Panc1 (cell line): Measurements from ENCODE around the gene RSRC2. TPM values are rescaled to one million over a fixed set of nuclear protein-coding genes. Genes with fewer than 3 reads are reported as not detected.

Experiments
- ATAC-seq: fragments of 200-7000 bp; cut with Tn5 transposase; 2 replicates; pipeline ENCODE4 v1.9.1; 2020; ENCODE audit warnings: mild to moderate bottlenecking, moderate library complexity
- BruUV-seq: library from RNA; stranded (reverse); fragments of 400-500 nt; replicated peaks from 2 replicates; lab custom pipeline; 2021; lab: Mats Ljungman, UMichigan
- CTCF ChIA-PET: fragments of 300-600 bp; sonication (Branson Sonifier 250); formaldehyde crosslinking; loops from one replicate; lab custom pipeline; 2022; ENCODE audit warnings: antibody characterized with exemption; lab: Charles Lee
- POLR2A ChIA-PET: fragments of 300-600 bp; sonication (Branson Sonifier 250); formaldehyde crosslinking; loops from one replicate; lab custom pipeline; 2022; ENCODE audit warnings: antibody characterized with exemption; lab: Charles Lee
- DNase-seq: peaks from one replicate; pipeline ENCODE4 v3.0.0-alpha.2; 2010; ENCODE audit warnings: low read depth, low spot score
- H3K27ac ChIP-seq: 2 replicates; pipeline ENCODE4 v1.5.1; 2011; ENCODE audit warnings: mild to moderate bottlenecking, low read length, inconsistent platforms
- H3K27me3 ChIP-seq: fragments of 200-500 bp; sonication (Bioruptor generic); 2 replicates; pipeline ENCODE4 v1.6.0; 2014; ENCODE audit warnings: low read length, inconsistent platforms; ENCODE audit not compliant: control insufficient read depth, insufficient read depth
- H3K36me3 ChIP-seq: fragments of 200-500 bp; sonication (Bioruptor generic); 2 replicates; pipeline ENCODE4 v1.5.1; 2014; ENCODE audit warnings: inconsistent platforms, mild to moderate bottlenecking, low read length, moderate library complexity; ENCODE audit not compliant: control insufficient read depth, insufficient read depth
- H3K4me1 ChIP-seq: 2 replicates; pipeline ENCODE4 v1.5.1; 2011; ENCODE audit warnings: inconsistent platforms, mild to moderate bottlenecking, low read length, moderate library complexity; ENCODE audit not compliant: control insufficient read depth, insufficient read depth
- H3K4me3 ChIP-seq, 2 experiments: 2 replicates each; pipeline ENCODE4 v1.5.1; 2011 to 2012; ENCODE audit warnings: low read depth in 2 of 2, low read length in 2 of 2, mild to moderate bottlenecking in 2 of 2, inconsistent platforms in 1 of 2, moderate library complexity in 1 of 2
- H3K9me3 ChIP-seq: fragments of 200-500 bp; sonication (Bioruptor generic); 2 replicates; pipeline ENCODE4 v1.5.1; 2014; ENCODE audit warnings: low read depth, mild to moderate bottlenecking, inconsistent platforms, low read length, moderate library complexity; ENCODE audit not compliant: control insufficient read depth, insufficient read depth
- POLR2AphosphoS5 ChIP-seq: IDR thresholded peaks from 2 replicates; pipeline ENCODE4 v1.6.1; 2012; ENCODE audit warnings: mild to moderate bottlenecking, low read depth, low read length, moderate library complexity
- REST ChIP-seq, 2 experiments: IDR thresholded peaks; 2 replicates each; pipeline ENCODE4 v1.6.1; 2011 to 2012; ENCODE audit warnings: low read depth in 2 of 2, control low read depth in 1 of 2, low read length in 1 of 2, mild to moderate bottlenecking in 1 of 2, moderate library complexity in 1 of 2; ENCODE audit not compliant: insufficient read depth in 1 of 2
- SIN3A ChIP-seq: IDR thresholded peaks from 2 replicates; pipeline ENCODE4 v1.6.1; 2012; ENCODE audit warnings: low read depth, mild to moderate bottlenecking, low read length, moderate library complexity, borderline replicate concordance; ENCODE audit not compliant: insufficient read depth
- TCF7L2 ChIP-seq: IDR thresholded peaks from 2 replicates; pipeline ENCODE4 v1.6.1; 2011; ENCODE audit warnings: mild to moderate bottlenecking, low read depth, low read length, inconsistent platforms
- in situ Hi-C: cut with HindIII; loops from 2 replicates; pipeline ENCODE4 v1.10.0; 2016; ENCODE audit warnings: low sequenced_read_pairs, low pct_unique_long_range_greater_than_20kb
- intact Hi-C: fragments of 100-400 bp; cut with micrococcal nuclease; formaldehyde crosslinking; loops from one replicate; pipeline ENCODE4 v1.10.0; 2022; ENCODE audit not compliant: unreplicated experiment
- total RNA-seq: library from RNA; stranded (reverse); gene quantifications from one replicate; pipeline ENCODE4 v1.2.1, GENCODE V29; 2021; ENCODE audit not compliant: unreplicated experiment
- TF ChIP-seq, protein P1 (sequence below): fragments of 450-650 bp; IDR thresholded peaks from 2 replicates; pipeline ENCODE4 v1.5.1; 2017; ENCODE audit warnings: mild to moderate bottlenecking

Gene RSRC2
- total RNA-seq, 1 experiment from 2014 or later: 57.8 TPM

DNA sequence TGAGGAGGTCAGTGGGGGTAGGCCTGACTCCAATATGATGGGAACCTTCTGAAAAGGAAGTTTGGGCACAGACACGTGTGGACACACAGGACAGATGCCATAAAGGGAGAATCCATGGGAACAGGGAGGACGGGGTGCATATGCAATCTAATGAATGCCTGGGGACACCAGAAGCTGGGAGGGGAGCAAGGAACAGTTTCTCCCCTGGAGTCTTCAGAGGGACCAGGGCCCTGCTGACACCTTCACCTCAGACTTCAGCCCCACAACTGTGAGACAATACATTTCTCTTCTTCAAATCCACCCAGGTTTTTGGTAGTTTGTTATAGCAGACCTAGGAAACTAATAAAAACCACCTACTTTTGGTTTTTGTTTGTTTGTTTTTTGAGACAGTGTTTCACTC, 69.1 kb downstream of the RSRC2 start:
- BruUV-seq: no TSS peak
- Histone ChIP-seq H3K4me1 (peaks cover 3% of the 10 kb centered on the region; the same call in 1 of the 2 replicates), H3K36me3 (no peaks in the 10 kb centered on the region), H3K27me3 (no peaks in the 10 kb centered on the region), H3K4me3 (no peak overlapping the region), H3K27ac (no peak overlapping the region), H3K9me3 (no peaks in the 10 kb centered on the region)
- ChIA-PET POLR2A (no interaction called here), CTCF (no interaction called here)
- DNase-seq: no peak
- TF ChIP-seq TCF7L2: no peak
- in situ Hi-C loops (no loop called here), intact Hi-C loops (no loop called here)
- ATAC-seq: no peak

- no peaks in the 10 kb centered on the region for H3K27me3 ChIP-seq
- no peaks in the 10 kb centered on the region for H3K36me3 ChIP-seq
- intact Hi-C loops (no loop called here), in situ Hi-C loops (no loop called here)
- no peak overlapping the region for H3K27ac ChIP-seq
- BruUV-seq: no TSS peak
- ChIA-PET CTCF (no interaction called here), POLR2A (no interaction called here)
- no peak for ATAC-seq
- peaks cover 3% of the 10 kb centered on the region; the same call in 1 of the 2 replicates for H3K4me1 ChIP-seq
- DNase-seq: no peak
- H3K4me3 ChIP-seq: no peak overlapping the region
- TF ChIP-seq, protein P1, sequence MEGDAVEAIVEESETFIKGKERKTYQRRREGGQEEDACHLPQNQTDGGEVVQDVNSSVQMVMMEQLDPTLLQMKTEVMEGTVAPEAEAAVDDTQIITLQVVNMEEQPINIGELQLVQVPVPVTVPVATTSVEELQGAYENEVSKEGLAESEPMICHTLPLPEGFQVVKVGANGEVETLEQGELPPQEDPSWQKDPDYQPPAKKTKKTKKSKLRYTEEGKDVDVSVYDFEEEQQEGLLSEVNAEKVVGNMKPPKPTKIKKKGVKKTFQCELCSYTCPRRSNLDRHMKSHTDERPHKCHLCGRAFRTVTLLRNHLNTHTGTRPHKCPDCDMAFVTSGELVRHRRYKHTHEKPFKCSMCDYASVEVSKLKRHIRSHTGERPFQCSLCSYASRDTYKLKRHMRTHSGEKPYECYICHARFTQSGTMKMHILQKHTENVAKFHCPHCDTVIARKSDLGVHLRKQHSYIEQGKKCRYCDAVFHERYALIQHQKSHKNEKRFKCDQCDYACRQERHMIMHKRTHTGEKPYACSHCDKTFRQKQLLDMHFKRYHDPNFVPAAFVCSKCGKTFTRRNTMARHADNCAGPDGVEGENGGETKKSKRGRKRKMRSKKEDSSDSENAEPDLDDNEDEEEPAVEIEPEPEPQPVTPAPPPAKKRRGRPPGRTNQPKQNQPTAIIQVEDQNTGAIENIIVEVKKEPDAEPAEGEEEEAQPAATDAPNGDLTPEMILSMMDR: no peak
- no peak for TF ChIP-seq SIN3A
- TF ChIP-seq POLR2AphosphoS5: no peak
- TF ChIP-seq TCF7L2: no peak
- TF ChIP-seq REST (IDR thresholded peaks at IDR 0.05; ENCODE audit: insufficient read depth in 1 of 2, low read depth in 2 of 2, low read length in 1 of 2): no peak
- H3K9me3 ChIP-seq: no peaks in the 10 kb centered on the region
These were observed 72.0 kb downstream of the RSRC2 start for GRCh38 chr12:122454739-122455138.

GRCh38 chr12:122454250-122454721, 72.5 kb downstream of the RSRC2 start:
- ATAC-seq (no peak), DNase-seq (no peak)
- no TSS peak for BruUV-seq
- Histone ChIP-seq H3K9me3 (no peaks in the 10 kb centered on the region), H3K27ac (no peak overlapping the region), H3K36me3 (no peaks in the 10 kb centered on the region), H3K4me3 (no peak overlapping the region), H3K4me1 (peaks cover 2% of the 10 kb centered on the region; the same call in 1 of the 2 replicates), H3K27me3 (no peaks in the 10 kb centered on the region)
- in situ Hi-C loops (no loop called here), intact Hi-C loops (no loop called here)
- POLR2A ChIA-PET: no interaction called here
- TF ChIP-seq REST (IDR thresholded peaks at IDR 0.05; ENCODE audit: insufficient read depth in 1 of 2, low read depth in 2 of 2, low read length in 1 of 2) (no peak), POLR2AphosphoS5 (no peak), SIN3A (no peak), TCF7L2 (no peak)
- TF ChIP-seq, protein P1: no peak
- CTCF ChIA-PET: no interaction called here
